GM19193 (cell line): ENCODE measurements around the gene PSME2.

Experiments used
- POLR2A ChIP-seq: IDR thresholded peaks from 4 replicates; pipeline ENCODE4 v1.6.1; 2011; ENCODE audit not compliant: insufficient read depth, insufficient read length; ENCODE audit errors: extremely low read depth

The PSME2 gene

DNA sequence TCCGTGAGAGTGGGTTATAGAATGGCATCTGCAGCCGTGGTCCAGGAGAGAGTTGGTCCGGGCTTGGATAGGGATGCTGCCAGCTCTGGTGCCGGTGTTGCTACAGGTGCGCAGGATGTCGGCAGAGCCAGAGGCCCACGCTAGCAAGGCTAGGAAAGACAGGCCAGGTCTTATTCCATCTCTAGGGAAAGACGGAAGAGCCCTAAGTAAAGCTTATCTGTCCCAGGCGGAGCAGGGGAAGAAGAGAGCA, 10.9 kb downstream of the PSME2 start:
- no peak for TF ChIP-seq POLR2A

DNA sequence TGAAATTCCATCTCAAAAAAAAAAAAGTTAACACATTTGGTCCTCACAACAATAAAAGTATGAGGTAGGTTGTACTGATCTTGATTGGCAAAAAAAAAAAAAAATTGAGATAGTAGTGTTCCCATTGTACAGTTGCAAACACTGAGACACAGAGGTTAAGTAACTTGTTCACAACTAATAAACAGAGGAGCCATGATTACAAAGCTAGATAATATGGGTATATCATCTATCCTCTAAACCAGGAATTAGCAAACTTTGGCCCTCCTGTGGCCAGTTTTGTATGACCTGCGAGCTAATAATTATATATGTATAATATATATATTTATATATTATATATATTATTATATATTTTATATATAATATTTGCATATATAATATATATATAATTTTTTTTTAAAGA, 12.7 kb downstream of the PSME2 start:
- TF ChIP-seq POLR2A = no peak

DNA sequence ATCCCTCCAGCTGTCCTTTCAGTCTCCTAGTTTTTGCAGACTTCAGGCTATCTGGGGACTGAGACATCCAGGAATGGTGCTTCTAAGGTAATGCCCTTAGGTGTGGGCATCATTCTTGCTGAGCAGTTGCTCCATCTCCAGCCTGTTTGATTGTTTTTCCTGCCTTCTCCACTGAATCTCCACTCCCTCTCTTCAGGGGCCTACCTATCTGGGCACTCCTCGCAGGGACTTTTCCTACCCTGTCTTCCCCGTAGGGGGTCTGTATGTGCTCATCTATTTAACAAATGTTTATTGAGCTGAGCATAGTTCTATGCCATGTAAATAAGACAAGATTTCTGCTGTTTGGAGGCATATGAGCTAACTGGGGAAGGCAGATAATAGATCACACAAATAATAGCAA, 13.4 kb downstream of the PSME2 start:
- no peak for TF ChIP-seq POLR2A

DNA sequence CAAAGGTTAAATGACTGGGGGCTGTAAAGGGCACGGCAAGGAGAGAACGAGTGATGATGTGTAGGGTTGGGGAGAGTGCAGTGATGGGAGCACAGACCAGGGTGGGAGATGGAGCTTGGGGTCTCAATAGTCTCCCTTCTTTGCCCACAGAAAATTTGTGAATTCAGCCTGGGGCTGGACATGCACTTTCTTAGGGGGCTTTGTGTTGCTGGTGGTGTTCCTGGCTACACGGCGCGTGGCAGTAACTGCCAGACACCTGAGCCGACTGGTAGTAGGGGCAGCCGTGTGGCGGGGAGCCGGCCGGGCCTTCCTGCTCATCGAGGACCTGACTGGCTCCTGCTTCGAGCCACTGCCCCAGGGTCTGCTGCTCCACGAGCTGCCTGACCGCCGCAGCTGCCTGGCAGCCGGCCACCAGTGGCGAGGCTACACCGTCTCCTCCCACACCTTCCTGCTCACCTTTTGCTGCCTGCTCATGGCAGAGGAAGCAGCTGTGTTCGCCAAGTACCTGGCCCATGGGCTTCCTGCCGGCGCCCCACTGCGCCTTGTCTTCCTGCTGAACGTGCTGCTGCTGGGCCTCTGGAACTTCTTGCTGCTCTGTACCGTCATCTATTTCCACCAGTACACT, 14.2 kb downstream of the PSME2 start:
- TF ChIP-seq POLR2A = no peak

DNA sequence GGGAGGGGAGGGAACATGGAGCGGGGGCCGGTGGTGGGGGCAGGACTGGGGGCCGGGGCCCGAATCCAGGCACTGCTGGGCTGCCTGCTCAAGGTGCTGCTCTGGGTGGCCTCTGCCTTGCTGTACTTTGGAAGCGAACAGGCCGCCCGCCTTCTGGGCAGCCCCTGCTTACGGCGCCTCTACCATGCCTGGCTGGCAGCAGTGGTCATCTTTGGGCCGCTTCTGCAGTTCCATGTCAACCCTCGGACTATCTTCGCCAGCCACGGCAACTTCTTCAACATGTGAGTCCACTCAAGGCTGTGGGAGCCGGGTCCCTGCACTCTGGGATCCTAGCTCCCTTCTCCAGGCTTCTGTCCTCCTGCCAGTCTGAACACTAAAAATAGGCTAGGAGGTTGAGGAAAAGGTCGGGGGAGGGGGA, 14.9 kb downstream of the PSME2 start:
- no peak for TF ChIP-seq POLR2A

DNA sequence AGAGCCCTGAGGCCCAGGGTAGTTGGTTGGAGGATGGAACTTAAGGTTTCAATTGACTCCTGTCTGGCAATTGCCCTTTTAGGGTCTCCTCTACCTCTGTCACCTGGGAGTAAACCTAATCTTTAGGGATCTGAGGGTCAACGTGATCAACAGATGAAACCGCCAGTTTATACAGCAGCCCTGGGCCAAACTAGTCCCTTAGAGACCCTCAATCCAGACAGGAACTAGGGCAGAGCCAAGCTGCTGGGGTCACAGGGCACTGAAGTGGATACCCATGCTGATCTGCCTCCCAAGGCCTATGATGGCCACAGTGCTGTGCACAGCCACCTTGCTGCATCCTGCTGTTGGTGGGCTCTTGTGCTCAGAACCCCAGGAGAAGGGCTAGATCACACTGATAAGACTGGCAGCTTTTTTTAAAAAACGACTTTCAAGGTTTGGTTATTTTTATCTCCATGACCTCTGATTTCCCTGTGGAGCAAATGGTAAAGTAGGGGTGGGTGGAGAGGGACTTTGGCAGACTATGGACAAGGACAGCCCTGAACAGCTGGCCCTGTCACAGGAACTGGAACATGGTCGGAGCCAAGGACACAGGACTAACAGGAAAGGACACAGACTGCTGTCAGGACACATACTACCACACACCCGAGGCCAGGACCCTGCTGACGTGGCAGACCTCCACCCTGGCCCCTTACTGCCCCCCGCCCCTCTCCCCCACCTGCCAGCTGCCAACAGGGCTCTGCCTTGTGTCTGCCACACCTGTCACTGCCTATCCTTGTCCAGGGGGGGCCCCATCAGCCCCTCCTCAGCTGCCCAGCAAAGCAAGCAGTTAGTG, 15.5 kb downstream of the PSME2 start:
- TF ChIP-seq POLR2A = no peak

DNA sequence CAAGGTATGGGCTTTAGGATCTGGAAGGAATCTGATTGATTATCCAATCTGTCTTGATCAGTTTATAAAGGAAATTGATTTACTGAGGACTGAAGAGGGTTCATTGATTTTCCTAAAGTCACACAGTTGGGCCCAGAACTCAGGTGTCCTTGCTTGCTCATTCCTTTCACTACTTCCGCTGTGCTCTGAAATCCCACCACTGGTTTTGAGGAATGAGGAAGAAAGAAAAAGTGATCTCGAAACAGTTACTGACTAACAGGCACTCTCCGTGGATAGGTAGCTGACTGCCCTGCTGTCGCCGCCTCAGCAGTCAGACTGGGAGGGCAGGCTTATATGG, 16.1 kb downstream of the PSME2 start, which contains the start of gene FITM1:
FITM1 (plus strand) TSS at position 280 of the 337 bp plus-strand sequence. CDS start 905 bp downstream, outside the sequence.
- TF ChIP-seq POLR2A = no peak

DNA sequence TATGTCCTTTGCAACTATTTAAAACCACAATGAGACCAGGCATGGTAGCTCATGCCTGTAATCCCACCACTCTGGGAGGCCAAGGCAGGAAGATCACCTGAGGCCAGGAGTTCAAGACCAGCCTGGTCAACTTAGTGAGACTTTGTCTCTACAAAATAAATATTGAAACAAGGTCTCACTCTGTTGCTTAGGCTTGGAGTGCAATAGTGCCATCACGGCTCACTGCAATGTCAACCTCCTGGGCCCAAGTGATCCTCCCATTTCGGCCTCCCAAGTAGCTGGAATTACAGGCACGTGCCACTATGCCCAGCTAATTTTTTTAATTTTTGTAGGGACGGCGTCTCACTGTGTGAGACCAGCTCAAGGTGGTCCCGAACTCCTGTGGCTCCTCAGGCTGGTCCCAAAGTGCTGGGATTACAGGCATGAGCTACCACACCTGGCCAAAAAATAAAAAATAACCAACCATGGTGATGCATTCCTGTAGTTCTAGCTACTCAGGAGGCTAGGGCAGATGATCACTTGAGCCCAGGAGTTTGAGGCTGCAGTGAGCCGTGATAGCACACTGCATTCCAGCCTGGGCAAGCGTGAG, 16.9 kb downstream of the PSME2 start:
- no peak for TF ChIP-seq POLR2A

DNA sequence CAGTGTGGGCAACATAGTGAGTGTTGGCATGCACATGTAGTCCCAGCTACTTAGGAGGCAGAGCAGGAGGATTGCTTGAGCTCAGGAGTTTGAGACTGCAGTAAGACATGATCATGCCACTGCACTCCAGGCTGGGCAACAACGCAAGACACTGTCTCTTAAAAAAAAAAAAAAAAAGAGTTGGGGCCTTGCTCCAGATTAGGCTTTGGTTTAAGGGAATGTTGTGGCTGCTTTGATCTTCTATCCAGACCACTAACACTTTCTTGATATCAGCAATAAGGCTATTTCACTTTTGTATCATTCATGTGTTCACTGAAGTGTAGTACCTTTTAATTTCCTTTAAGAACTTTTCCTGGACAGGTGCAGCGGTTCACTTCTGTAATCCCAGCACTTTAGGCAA, 18.7 kb downstream of the PSME2 start:
- TF ChIP-seq POLR2A = no peak

DNA sequence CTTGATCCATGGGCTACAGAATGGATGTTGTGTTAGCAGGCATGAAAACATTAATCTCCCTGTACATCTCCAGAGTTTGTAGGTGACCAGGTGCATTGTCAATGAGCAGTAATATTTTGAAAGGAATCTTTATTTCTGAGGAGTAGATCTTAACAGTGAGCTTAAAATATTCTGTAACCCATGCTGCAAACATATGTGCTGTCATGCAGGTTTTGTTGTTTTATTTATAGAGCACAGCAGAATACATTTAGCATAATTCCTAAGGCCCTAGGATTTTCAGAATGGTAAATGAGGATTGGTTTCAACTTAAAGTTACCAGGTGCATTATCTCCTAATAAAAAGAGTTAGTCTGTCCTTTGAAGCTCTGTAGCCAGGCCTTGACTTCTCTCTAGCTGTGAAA, 19.5 kb downstream of the PSME2 start:
- no peak for TF ChIP-seq POLR2A

DNA sequence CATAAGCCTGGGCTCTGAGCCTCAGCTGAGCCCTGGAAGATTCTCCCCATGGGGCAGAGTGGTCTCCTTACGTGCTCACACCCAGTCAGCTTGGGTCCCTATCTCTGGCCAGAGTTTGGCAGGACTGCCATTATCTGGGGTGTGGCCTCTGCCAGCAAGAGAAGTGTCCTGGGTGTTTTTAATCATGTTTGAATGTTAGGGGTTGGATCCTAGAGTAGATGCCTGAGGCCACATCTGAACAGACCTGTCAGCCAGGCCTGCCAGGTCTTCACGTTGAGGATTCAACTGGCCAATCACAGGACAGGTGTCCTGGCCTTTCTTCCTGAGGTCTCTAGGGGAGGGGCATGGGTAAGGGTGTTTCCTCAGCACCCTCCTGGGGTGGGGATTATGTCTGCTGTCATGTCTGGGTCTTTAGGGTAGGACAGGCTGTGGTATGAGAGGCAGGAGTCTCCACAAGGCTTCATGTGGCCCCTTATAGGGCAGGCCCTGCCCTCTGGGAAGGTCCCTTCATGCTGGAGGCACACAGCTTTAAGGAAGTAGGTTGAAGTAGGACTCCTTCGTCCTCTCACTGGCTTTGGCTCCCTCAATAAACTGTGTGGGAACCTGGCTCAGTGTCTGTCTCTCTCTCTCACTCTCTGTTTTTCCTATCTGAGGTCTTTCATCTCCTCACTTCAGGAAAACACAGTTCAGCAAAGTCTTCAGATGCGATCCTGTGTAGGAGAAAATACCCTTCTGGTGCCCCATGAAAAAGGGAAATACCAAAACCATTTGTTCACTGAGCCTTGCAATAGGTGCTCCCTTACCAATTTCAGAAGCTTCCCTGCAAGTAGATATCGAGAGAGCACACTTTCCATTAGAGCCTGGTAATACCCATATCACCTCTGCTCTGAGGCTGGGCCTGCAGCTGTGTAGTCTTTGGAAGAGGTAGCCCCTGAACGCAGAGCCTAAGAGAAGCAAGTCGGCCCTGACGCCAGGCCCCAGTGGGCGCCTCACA, 22.7 kb downstream of the PSME2 start:
- peak; percentile 16 for TF ChIP-seq POLR2A

DNA sequence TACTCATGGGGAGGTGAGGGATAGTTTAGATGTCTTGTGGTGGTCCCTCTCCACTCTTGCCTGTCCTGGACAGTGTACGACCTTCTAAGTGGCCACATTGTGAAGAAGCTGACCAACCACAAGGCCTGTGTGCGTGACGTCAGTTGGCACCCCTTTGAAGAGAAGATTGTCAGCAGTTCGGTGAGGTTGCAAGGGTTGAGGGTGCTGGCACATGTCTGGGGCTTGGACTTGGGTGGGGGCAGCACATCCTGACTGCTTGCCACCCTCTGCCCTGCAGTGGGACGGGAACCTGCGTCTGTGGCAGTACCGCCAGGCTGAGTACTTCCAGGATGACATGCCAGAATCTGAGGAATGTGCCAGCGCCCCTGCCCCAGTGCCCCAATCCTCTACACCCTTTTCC, 23.5 kb downstream of the PSME2 start:
- no peak for TF ChIP-seq POLR2A

DNA sequence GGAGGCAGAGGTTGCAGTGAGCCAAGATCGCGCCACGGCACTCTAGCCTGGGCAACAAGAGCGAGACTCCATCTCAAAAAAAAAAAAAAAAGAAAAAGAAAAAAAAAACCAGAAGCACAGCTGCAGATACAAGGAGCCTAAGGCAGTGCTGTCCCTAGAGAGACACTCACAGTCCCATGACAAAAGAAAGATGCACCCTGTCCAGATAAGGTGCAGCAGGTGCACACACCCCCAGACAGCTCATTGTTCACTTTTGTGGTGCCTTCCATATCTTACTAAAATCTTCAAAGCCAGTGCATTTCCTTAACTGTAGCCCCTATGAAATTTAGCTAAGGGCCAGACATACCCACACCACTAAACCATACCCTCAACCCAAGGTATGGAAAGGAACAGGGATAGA, 24.0 kb downstream of the PSME2 start:
- no peak for TF ChIP-seq POLR2A

DNA sequence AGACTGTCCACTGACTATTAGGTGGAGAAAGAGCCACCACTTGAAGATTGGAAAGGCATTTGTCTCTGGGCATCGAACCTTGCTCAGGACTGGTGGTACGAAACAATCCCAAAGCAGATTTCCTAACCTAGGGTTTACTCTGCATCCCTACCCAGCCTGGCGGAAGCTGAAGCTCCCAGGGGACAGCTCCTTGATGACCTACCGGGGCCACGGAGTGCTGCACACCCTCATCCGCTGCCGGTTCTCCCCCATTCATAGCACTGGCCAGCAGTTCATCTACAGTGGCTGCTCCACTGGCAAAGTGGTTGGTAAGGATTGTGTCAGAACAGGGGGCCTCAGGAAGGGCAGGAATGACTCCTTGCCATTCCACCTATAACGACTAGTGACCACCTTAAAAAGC, 25.2 kb downstream of the PSME2 start:
- TF ChIP-seq POLR2A = no peak

DNA sequence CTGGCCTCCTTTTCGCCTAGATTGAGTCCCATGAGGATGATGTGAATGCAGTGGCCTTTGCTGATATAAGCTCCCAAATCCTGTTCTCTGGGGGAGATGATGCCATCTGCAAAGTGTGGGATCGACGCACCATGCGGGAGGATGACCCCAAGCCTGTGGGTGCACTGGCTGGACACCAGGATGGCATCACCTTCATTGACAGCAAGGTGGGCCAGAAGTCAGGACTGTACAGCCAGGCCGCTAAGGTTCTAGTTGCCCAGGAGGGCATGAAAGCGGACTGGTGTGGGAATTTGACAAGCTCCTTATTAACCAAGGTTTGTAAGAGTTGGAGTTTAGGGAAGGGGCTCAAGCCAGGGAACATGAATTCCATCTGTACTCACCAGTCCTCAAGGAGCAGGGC, 26.7 kb downstream of the PSME2 start:
- TF ChIP-seq POLR2A = no peak
